IPS DF 19.7 (cell line): ENCODE measurements around the gene RASL11B.

Experiments
- DNase-seq: peaks from one replicate; pipeline ENCODE4 v3.0.0-alpha.2; 2013; ENCODE audit warnings: low read depth, low spot score

The RASL11B gene

GRCh38 chr4:52873861-52874343, 11.8 kb downstream of the RASL11B start:
- DNase-seq, result peak; percentile 96

GRCh38 chr4:52874948-52875347, 12.8 kb downstream of the RASL11B start:
- no peak for DNase-seq

GRCh38 chr4:52876069-52876468, 14.0 kb downstream of the RASL11B start:
- DNase-seq, result no peak

- DNase-seq, result no peak
These were observed 14.9 kb downstream of the RASL11B start for GRCh38 chr4:52877036-52877435.

- no peak for DNase-seq
These were observed 15.6 kb downstream of the RASL11B start for GRCh38 chr4:52877694-52878093.

- DNase-seq, result no peak
These were observed 17.4 kb downstream of the RASL11B start for GRCh38 chr4:52879471-52879870.

- no peak for DNase-seq
These were observed 18.9 kb downstream of the RASL11B start for GRCh38 chr4:52880994-52881393.

- no peak for DNase-seq
These were observed 21.1 kb downstream of the RASL11B start for GRCh38 chr4:52883183-52883621.

GRCh38 chr4:52883707-52884669, 21.9 kb downstream of the RASL11B start:
- no peak for DNase-seq

- DNase-seq, result no peak
These were observed 22.9 kb downstream of the RASL11B start for GRCh38 chr4:52884994-52885393.

GRCh38 chr4:52889354-52889753, 27.2 kb downstream of the RASL11B start:
- DNase-seq, result no peak

GRCh38 chr4:52889778-52890520, 27.8 kb downstream of the RASL11B start:
- DNase-seq, result no peak

- DNase-seq, result no peak
These were observed 28.3 kb downstream of the RASL11B start for GRCh38 chr4:52890521-52890791.

- DNase-seq, result no peak
These were observed 29.6 kb downstream of the RASL11B start for GRCh38 chr4:52891743-52892142.

GRCh38 chr4:52892880-52893279, 30.8 kb downstream of the RASL11B start:
- DNase-seq, result no peak

GRCh38 chr4:52894443-52894842, 32.3 kb downstream of the RASL11B start:
- DNase-seq, result no peak

GRCh38 chr4:52903273-52903672, 41.2 kb downstream of the RASL11B start:
- no peak for DNase-seq

- DNase-seq, result no peak
These were observed 42.3 kb downstream of the RASL11B start for GRCh38 chr4:52904421-52904820.

- DNase-seq, result no peak
These were observed 45.4 kb downstream of the RASL11B start for GRCh38 chr4:52907510-52907909.

GRCh38 chr4:52910115-52910514, 48.0 kb downstream of the RASL11B start:
- no peak for DNase-seq

- peak; percentile 63 for DNase-seq
These were observed 49.7 kb downstream of the RASL11B start for GRCh38 chr4:52911684-52912294.

- no peak for DNase-seq
These were observed 50.5 kb downstream of the RASL11B start for GRCh38 chr4:52912608-52913007.
